CD4-positive, alpha-beta memory T cell (primary cell): ENCODE results near the gene ATP2B2. TPM values are rescaled to one million over a fixed set of nuclear protein-coding genes. Genes with fewer than 3 reads are reported as not detected.
A peak's percentile ranks its signal among the peaks of the same experiment; 100 is the strongest.

Experiments used
- CTCF ChIA-PET: fragments of 350-600 bp; sonication (Branson Sonifier 250); formaldehyde crosslinking; loops from one replicate; lab custom pipeline; 2021; ENCODE audit warnings: inconsistent platforms; ENCODE audit not compliant: partially characterized antibody; lab: Charles Lee
- POLR2A ChIA-PET: fragments of 350-600 bp; sonication (Branson Sonifier 250); formaldehyde crosslinking; loops from one replicate; lab custom pipeline; 2021; ENCODE audit not compliant: partially characterized antibody; lab: Charles Lee
- DNase-seq, 5 donors: peaks; one replicate each; pipeline versions ENCODE4 v3.0.0 to v3.0.0-alpha.2; 2020 to 2022; ENCODE audit warnings: mixed read lengths in 1 of 5
- H3K27ac ChIP-seq: one replicate; pipeline ENCODE4 v1.7.0; 2013; ENCODE audit warnings: low read depth, low read length
- H3K27me3 ChIP-seq: 2 replicates; pipeline ENCODE4 v1.7.0; 2013; ENCODE audit warnings: mild to moderate bottlenecking, low read length, moderate library complexity; ENCODE audit not compliant: insufficient read depth
- H3K36me3 ChIP-seq: 2 replicates; pipeline ENCODE4 v1.7.0; 2013; ENCODE audit warnings: mild to moderate bottlenecking, low read length, moderate library complexity; ENCODE audit not compliant: insufficient read depth
- H3K4me1 ChIP-seq: 2 replicates; pipeline ENCODE4 v1.7.0; 2013; ENCODE audit warnings: mild to moderate bottlenecking, low read length, moderate library complexity; ENCODE audit not compliant: insufficient read depth
- H3K4me3 ChIP-seq, 2 donors: one replicate each; pipeline ENCODE4 v1.7.0; 2013; ENCODE audit warnings: low read length in 2 of 2, mild to moderate bottlenecking in 1 of 2
- H3K9me3 ChIP-seq, 2 donors: one replicate each; pipeline ENCODE4 v1.7.0; 2013; ENCODE audit warnings: low read length in 2 of 2, control low read depth in 1 of 2; ENCODE audit not compliant: control insufficient read depth in 1 of 2
- H3K27ac Mint-ChIP-seq, 7 donors: one replicate each; pipeline ENCODE4 v1.8.0; 2020 to 2021; ENCODE audit warnings: mixed read lengths in 7 of 7, mild to moderate bottlenecking in 6 of 7, inconsistent platforms in 3 of 7, moderate library complexity in 3 of 7
- H3K27me3 Mint-ChIP-seq, 2 donors: one replicate each; pipeline ENCODE4 v1.8.0; 2020 to 2021; ENCODE audit warnings: mixed read lengths in 2 of 2
- H3K36me3 Mint-ChIP-seq, 2 donors: one replicate each; pipeline ENCODE4 v1.8.0; 2020 to 2021; ENCODE audit warnings: mixed read lengths in 2 of 2, inconsistent platforms in 1 of 2, mild to moderate bottlenecking in 1 of 2
- H3K4me1 Mint-ChIP-seq, 4 donors: one replicate each; pipeline ENCODE4 v1.8.0; 2020 to 2021; ENCODE audit warnings: mixed read lengths in 4 of 4, mild to moderate bottlenecking in 1 of 4
- H3K4me3 Mint-ChIP-seq, 8 donors: one replicate each; pipeline ENCODE4 v1.8.0; 2020 to 2021; ENCODE audit warnings: mixed read lengths in 8 of 8, mild to moderate bottlenecking in 7 of 8, moderate library complexity in 6 of 8, inconsistent platforms in 3 of 8
- H3K9me3 Mint-ChIP-seq, 8 donors: one replicate each; pipeline ENCODE4 v1.8.0; 2020 to 2021; ENCODE audit warnings: mixed read lengths in 8 of 8, mild to moderate bottlenecking in 5 of 8, inconsistent platforms in 3 of 8, moderate library complexity in 1 of 8
- intact Hi-C: fragments of 100-400 bp; cut with micrococcal nuclease; formaldehyde crosslinking; loops from one replicate; pipeline ENCODE4 v1.15.1; 2023
- polyA plus RNA-seq, 2 donors: library from polyadenylated mRNA; unstranded; fragments of 300-500 nt; fragmentation: Illumina TruSeq; gene quantifications; one replicate each; pipeline ENCODE4 v1.2.3, GENCODE V29; 2021
- total RNA-seq, 2 experiments: library from RNA; stranded (reverse); gene quantifications; one replicate each; pipeline ENCODE4 v1.2.3, GENCODE V29; 2021

The ATP2B2 gene
- total and polyA plus RNA-seq, 4 experiments from 2014 or later = not detected

DNA sequence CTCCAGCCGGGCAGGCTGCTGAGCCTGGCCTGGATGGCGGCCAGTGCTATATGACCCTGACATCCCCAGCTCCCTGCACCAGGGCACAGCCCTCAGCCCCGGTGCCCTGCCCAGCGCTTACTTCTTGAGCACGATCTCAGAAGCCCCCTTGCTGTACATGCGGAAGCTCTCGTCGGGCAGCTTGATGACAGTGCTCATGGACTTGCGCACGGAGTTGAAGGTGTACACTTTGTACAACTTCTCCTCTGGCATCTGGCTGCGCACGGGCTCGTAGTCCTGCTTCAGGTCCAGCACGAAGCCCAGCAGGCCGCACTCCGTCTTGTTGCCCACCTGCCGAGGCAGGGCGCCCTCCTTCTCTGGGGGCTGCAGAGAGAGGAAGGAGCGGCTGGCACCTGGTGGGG is 145.6 kb downstream of the ATP2B2 start:
- H3K27ac ChIP-seq = no peak overlapping the region
- peaks cover 0 to 4% (median 0%) of the 10 kb centered on the region in 4 donors for H3K4me1 Mint-ChIP-seq
- CTCF ChIA-PET = interaction anchor here (1.2 to 1.6 kb wide), 2 partner anchors 15 to 16 kb away, joined by 3 to 4 read pairs; no protein-coding TSS in a partner anchor

DNA sequence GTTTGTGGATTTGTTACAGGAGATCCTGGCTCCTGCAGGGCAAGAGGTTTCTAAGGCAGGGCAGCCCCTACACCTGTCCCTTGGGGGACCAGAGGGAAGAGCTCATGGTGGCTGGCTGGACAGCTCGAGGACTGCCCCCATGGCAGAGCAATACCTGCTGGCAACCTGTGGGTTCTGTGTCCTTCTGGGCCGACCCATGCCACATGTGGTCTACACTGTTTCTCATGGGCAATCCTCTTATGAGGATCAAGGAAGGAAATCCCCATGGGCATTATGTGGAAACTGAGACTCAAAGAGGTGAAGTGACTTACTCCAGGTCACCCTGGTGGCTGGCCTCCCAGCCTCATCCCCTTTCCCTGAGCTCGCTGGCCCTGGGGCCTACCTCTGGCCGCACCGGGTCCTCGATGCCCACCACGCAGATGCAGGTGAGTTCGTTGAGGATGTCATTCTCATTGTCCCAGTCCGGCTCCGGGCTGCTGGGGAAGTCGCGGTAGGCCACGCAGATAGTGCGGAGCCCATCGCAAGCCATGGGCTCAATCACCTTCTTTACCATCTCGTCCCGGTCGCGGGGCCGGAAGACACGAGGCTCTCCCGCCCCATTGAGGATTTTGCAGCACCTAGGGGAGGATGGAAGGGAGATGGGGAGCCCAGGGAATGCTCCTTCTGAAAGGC is 146.9 kb downstream of the ATP2B2 start:
- Mint-ChIP-seq H3K4me3 (no peak overlapping the region), H3K27me3 (peaks cover 3 to 8% of the 10 kb centered on the region in 2 donors), H3K4me1 (peaks cover 0 to 12% (median 1%) of the 10 kb centered on the region in 4 donors), H3K9me3 (no peaks in the 10 kb centered on the region), H3K27ac (no peak overlapping the region), H3K36me3 (peaks cover 0 to 3% of the 10 kb centered on the region in 2 donors)
- intact Hi-C loops = no loop called here
- Histone ChIP-seq H3K27me3 (no peaks in the 10 kb centered on the region), H3K4me1 (peaks cover 7% of the 10 kb centered on the region), H3K36me3 (no peaks in the 10 kb centered on the region), H3K27ac (no peak overlapping the region), H3K4me3 (no peak overlapping the region), H3K9me3 (no peaks in the 10 kb centered on the region)
- no peak for DNase-seq
- ChIA-PET CTCF (interaction anchor here (2.3 kb wide), 1 partner anchor 14 kb away, joined by 6 read pairs; no protein-coding TSS in a partner anchor), POLR2A (no interaction called here)

More for the DNA sequence above, 145.6 kb downstream of the ATP2B2 start:
- DNase-seq = no peak
- Histone ChIP-seq H3K36me3 (no peaks in the 10 kb centered on the region), H3K4me3 (no peak overlapping the region), H3K27me3 (no peaks in the 10 kb centered on the region), H3K9me3 (no peaks in the 10 kb centered on the region), H3K4me1 (no peaks in the 10 kb centered on the region)
- POLR2A ChIA-PET = interaction anchor here (0.6 kb wide), 1 partner anchor 978 kb away, joined by 3 read pairs; no protein-coding TSS in a partner anchor
- Mint-ChIP-seq H3K27ac (no peak overlapping the region), H3K36me3 (peaks cover 0 to 3% of the 10 kb centered on the region in 2 donors), H3K27me3 (peaks cover 3 to 6% of the 10 kb centered on the region in 2 donors), H3K4me3 (no peak overlapping the region), H3K9me3 (no peaks in the 10 kb centered on the region)
- intact Hi-C loops = no loop called here

DNA sequence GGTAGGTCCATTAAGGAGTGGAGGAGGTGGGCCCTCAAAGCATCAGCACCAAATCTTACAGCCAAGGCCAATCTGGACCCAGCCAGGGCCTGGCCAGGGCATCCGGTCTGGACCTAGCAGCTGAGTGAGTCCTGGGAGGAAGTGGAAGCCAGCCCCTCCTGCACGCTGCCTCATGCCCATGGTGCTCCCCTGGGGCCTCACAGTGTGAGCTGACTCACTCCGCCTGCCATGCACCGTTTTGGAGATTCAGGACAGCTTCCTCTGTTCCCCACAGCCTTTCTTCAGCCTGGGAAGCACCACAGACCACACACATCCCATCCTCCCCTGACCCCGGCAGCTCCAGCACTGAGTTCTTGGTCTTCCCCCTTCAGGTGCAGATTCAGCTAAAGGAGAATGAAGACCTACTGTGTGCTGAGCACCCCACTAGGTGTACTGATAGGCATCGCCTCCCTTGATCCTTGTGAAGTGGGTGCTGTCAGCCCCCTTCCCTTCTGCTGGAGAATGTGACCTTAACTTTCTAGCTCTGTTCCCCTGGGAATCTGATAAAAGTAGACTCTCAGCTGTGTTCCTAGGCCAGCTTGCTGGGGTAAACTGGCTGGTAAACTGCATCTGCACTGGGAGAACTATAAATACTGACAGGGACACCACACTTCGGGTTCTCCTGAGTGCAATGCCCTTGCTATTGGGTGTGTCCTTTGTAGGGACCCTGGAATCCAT is 147.6 kb downstream of the ATP2B2 start:
- Histone ChIP-seq H3K27me3 (no peaks in the 10 kb centered on the region), H3K27ac (no peak overlapping the region), H3K4me1 (peaks cover 7% of the 10 kb centered on the region), H3K4me3 (no peak overlapping the region), H3K9me3 (no peaks in the 10 kb centered on the region), H3K36me3 (no peaks in the 10 kb centered on the region)
- DNase-seq = no peak
- peaks cover 0 to 3% of the 10 kb centered on the region in 2 donors for H3K36me3 Mint-ChIP-seq
- H3K9me3 Mint-ChIP-seq = no peaks in the 10 kb centered on the region
- CTCF ChIA-PET = interaction anchor here (2.3 kb wide), 1 partner anchor 14 kb away, joined by 6 read pairs; no protein-coding TSS in a partner anchor
- intact Hi-C loops = no loop called here
- H3K27me3 Mint-ChIP-seq = peaks cover 3 to 10% of the 10 kb centered on the region in 2 donors
- H3K27ac Mint-ChIP-seq = no peak overlapping the region
- no peak overlapping the region for H3K4me3 Mint-ChIP-seq
- POLR2A ChIA-PET = interaction anchor here (0.6 kb wide), 1 partner anchor 39 kb away, joined by 3 read pairs; no protein-coding TSS in a partner anchor
- peaks cover 0 to 12% (median 1%) of the 10 kb centered on the region in 4 donors for H3K4me1 Mint-ChIP-seq

DNA sequence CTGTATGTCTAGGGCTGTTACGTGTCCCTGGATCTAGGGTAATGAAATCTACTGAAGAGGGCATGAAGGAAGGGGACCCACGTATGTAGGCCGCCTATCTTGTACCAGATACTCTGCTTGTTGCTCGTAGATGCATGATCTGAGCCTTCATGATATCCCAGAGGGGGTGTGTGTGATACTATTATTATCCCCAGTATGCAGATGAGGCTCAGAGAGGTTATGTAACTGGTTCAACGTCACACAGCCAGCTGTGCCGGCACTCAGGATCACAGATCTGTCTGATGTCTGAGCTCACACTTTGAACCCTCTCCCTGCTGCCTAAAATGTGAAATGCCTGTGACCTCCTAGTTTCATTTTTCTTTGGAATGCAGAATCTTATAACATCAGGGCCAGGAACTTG is 148.3 kb downstream of the ATP2B2 start:
- Histone ChIP-seq H3K9me3 (no peaks in the 10 kb centered on the region), H3K27ac (no peak overlapping the region), H3K4me3 (no peak overlapping the region), H3K27me3 (no peaks in the 10 kb centered on the region), H3K36me3 (no peaks in the 10 kb centered on the region), H3K4me1 (peaks cover 7% of the 10 kb centered on the region)
- Mint-ChIP-seq H3K36me3 (peaks cover 0 to 3% of the 10 kb centered on the region in 2 donors), H3K27me3 (peaks cover 3 to 10% of the 10 kb centered on the region in 2 donors), H3K27ac (peak overlapping the region in 1 of 7 donors; percentile 12), H3K9me3 (no peaks in the 10 kb centered on the region), H3K4me1 (peaks cover 0 to 12% (median 1%) of the 10 kb centered on the region in 4 donors), H3K4me3 (no peak overlapping the region)
- CTCF ChIA-PET = interaction anchor here (2.3 kb wide), 1 partner anchor 13 kb away, joined by 6 read pairs; no protein-coding TSS in a partner anchor
- no peak for DNase-seq
- intact Hi-C loops = no loop called here
- POLR2A ChIA-PET = no interaction called here

DNA sequence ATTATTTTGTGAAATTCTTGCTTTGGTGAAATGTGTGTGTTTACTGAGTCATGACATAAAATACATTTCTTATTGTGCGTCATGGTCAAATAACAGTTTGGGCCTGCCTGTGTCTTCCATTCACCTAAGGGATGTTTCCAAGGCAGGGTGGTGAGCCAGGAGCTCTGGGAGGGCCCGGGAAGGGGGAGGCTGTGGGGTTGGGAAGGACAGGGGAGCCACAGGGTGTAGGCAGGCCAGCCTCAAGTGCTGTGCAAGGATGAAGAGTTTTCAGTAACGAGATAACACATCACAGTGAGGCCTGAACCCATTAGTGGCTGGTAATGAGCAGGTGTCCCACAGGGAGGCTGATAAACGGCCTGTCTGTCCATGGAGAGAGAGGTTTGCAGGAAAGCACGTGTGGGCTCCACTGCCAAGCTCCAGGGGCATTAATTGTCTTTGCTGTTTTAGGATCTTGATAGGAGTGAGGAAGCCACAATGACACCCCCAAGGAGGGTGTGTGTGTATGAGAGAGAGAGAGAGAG is 148.9 kb downstream of the ATP2B2 start:
- intact Hi-C loops = no loop called here
- POLR2A ChIA-PET = no interaction called here
- Mint-ChIP-seq H3K27me3 (peaks cover 3 to 8% of the 10 kb centered on the region in 2 donors), H3K4me3 (no peak overlapping the region), H3K9me3 (no peaks in the 10 kb centered on the region), H3K4me1 (peaks cover 0 to 11% (median 1%) of the 10 kb centered on the region in 4 donors), H3K36me3 (peaks cover 0 to 3% of the 10 kb centered on the region in 2 donors), H3K27ac (peak overlapping the region in 2 of 7 donors; percentile 12 to 27)
- no peak overlapping the region for H3K4me3 ChIP-seq
- no peaks in the 10 kb centered on the region for H3K36me3 ChIP-seq
- H3K4me1 ChIP-seq = peaks cover 7% of the 10 kb centered on the region
- no peaks in the 10 kb centered on the region for H3K27me3 ChIP-seq
- no peaks in the 10 kb centered on the region for H3K9me3 ChIP-seq
- CTCF ChIA-PET = interaction anchor here (2.3 kb wide), 1 partner anchor 12 kb away, joined by 6 read pairs; no protein-coding TSS in a partner anchor
- DNase-seq = no peak
- H3K27ac ChIP-seq = no peak overlapping the region

DNA sequence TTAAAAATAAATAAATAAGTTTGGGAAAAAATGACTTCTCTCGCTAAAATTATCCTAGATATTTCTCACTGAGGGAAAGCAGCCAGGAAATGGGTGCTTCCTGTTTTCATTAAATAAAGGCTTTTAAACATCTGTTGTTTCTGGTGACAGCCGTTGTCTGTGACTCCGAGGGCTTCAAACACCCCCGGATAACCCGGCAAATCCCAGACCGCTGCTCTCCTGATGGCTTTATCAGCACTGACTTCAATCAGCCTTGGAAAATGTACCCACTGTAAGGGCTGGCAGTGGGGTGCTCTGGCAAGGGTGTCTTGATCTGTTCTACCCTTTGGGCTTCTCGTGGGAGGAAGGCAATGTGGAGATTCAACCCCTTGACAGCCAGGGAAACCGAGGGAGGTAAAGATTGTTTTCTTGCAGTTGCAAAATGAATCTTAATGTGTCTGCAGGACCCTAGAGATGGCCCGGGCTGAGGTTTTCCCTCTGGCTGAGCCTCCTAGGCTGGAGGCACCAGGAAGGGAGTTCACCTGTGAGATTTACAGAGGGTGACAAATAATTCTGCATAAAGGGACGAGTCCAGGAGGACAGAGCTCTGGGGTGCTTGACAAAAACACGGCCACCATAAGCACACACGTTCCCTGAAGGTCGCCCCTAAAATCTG is 150.9 kb downstream of the ATP2B2 start:
- peaks cover 2 to 4% of the 10 kb centered on the region in 2 donors for H3K27me3 Mint-ChIP-seq
- no peak overlapping the region for H3K27ac Mint-ChIP-seq
- intact Hi-C loops = no loop called here
- POLR2A ChIA-PET = no interaction called here
- Histone ChIP-seq H3K9me3 (no peaks in the 10 kb centered on the region), H3K27ac (no peak overlapping the region), H3K27me3 (no peaks in the 10 kb centered on the region), H3K4me3 (no peak overlapping the region), H3K36me3 (no peaks in the 10 kb centered on the region), H3K4me1 (peaks cover 7% of the 10 kb centered on the region)
- H3K4me3 Mint-ChIP-seq = no peak overlapping the region
- no peak for DNase-seq
- no peaks in the 10 kb centered on the region for H3K36me3 Mint-ChIP-seq
- H3K4me1 Mint-ChIP-seq = peaks cover 0 to 9% (median 1%) of the 10 kb centered on the region in 4 donors
- H3K9me3 Mint-ChIP-seq = no peaks in the 10 kb centered on the region
- CTCF ChIA-PET = no interaction called here
